Adrenal gland (tissue), 5 donors: Measurements from ENCODE around the gene CCDC74A.
"Not testable (repeated sequence)": the region's sequence is repeated elsewhere in the genome, so short reads cannot be mapped to it uniquely, and the experiment has no call there.

Experiments used
- CTCF ChIP-seq, 6 experiments: fragments of 450-650 bp in 4 of 6; fragments of 200-600 bp in 2 of 6; sonication (generic) in 1 of 6; IDR thresholded peaks; 1 replicate in 5 of 6; 2 replicates in 1 of 6; pipeline versions ENCODE4 v1.5.1 to v1.8.0; 2016 to 2021; ENCODE audit warnings: antibody characterized with exemption in 6 of 6, mild to moderate bottlenecking in 2 of 6, moderate library complexity in 1 of 6
- POLR2A ChIP-seq, 2 donors: fragments of 450-650 bp; IDR thresholded peaks; one replicate each; pipeline ENCODE4 v1.6.1; 2017; ENCODE audit warnings: antibody characterized with exemption in 2 of 2, mild to moderate bottlenecking in 2 of 2, moderate library complexity in 1 of 2
- donor health status: DM: no; HTN: no; CAD: no.

GRCh38 chr2:131514408-131515166 is 13.1 kb upstream of the CCDC74A start:
- TF ChIP-seq CTCF, POLR2A (IDR thresholded peaks at IDR 0.05): not testable (repeated sequence)
